Gastrocnemius medialis (tissue), 4 donors: ENCODE measurements around the gene SAMMSON.

Experiments
- CTCF ChIP-seq, 5 experiments: fragments of 450-650 bp in 3 of 5; fragments of 200-600 bp in 2 of 5; sonication (generic) in 2 of 5; IDR thresholded peaks in 4 of 5; conservative IDR thresholded peaks in 1 of 5; 1 replicate in 4 of 5; 2 replicates in 1 of 5; pipeline ENCODE4 v1.5.1; 2016 to 2019; ENCODE audit warnings: antibody characterized with exemption in 5 of 5, mild to moderate bottlenecking in 3 of 5, moderate library complexity in 3 of 5
- POLR2A ChIP-seq, 2 donors: fragments of 450-650 bp; IDR thresholded peaks; one replicate each; pipeline ENCODE4 v1.6.1; 2017; ENCODE audit warnings: antibody characterized with exemption in 2 of 2, mild to moderate bottlenecking in 2 of 2, moderate library complexity in 2 of 2

- TF ChIP-seq CTCF (IDR thresholded peaks at IDR 0.05 in 4 of 5, conservative IDR thresholded peaks at IDR 0.05 in 1 of 5) (no peak), POLR2A (IDR thresholded peaks at IDR 0.05) (no peak)
Observed at GRCh38 chr3:69963643-69964042, 35.9 kb upstream of the SAMMSON start.
